GM10266 (cell line): ENCODE measurements around the gene EPN2.

ENCODE experiments used
- DNase-seq: peaks from one replicate; pipeline ENCODE4 v3.0.0; 2012; ENCODE audit errors: extremely low spot score
- TF ChIP-seq, protein P1 (sequence below): IDR thresholded peaks from 2 replicates; pipeline ENCODE4 v1.5.1; 2012; ENCODE audit warnings: mild to moderate bottlenecking, low read depth; ENCODE audit not compliant: control insufficient read depth, insufficient read depth; ENCODE audit errors: missing control alignments

Gene EPN2

GRCh38 chr17:19253112-19253511, 15.9 kb downstream of the EPN2 start:
- TF ChIP-seq, protein P1, sequence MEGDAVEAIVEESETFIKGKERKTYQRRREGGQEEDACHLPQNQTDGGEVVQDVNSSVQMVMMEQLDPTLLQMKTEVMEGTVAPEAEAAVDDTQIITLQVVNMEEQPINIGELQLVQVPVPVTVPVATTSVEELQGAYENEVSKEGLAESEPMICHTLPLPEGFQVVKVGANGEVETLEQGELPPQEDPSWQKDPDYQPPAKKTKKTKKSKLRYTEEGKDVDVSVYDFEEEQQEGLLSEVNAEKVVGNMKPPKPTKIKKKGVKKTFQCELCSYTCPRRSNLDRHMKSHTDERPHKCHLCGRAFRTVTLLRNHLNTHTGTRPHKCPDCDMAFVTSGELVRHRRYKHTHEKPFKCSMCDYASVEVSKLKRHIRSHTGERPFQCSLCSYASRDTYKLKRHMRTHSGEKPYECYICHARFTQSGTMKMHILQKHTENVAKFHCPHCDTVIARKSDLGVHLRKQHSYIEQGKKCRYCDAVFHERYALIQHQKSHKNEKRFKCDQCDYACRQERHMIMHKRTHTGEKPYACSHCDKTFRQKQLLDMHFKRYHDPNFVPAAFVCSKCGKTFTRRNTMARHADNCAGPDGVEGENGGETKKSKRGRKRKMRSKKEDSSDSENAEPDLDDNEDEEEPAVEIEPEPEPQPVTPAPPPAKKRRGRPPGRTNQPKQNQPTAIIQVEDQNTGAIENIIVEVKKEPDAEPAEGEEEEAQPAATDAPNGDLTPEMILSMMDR = no peak
- no peak for DNase-seq

- DNase-seq = no peak
Observed at GRCh38 chr17:19254651-19255050, 17.5 kb downstream of the EPN2 start.

GRCh38 chr17:19255279-19255678, 18.1 kb downstream of the EPN2 start:
- no peak for DNase-seq
- TF ChIP-seq, protein P1 = no peak

More at GRCh38 chr17:19254651-19255050, 17.5 kb downstream of the EPN2 start:
- TF ChIP-seq, protein P1 = no peak

DNA sequence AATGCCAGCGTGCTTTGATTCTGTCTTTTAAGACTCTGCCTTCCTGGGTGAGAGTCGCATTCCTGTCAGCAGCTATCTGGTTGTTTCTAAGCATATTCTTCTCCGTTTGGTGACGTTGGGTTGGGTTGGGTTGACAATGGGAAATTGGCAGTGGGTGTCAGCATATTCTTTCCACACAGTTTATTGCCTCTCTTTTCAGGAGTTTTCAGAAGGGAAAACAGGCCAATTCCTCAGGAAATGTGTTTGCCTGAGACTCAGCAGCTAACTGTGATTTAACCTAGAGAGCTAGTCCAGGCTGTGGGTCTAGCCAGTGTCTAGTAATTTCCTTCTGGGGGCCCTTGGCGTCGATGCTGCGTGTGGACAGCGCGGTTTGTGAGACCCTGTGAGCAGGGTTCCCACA, 21.2 kb downstream of the EPN2 start:
- TF ChIP-seq, protein P1 = no peak

GRCh38 chr17:19260958-19261357, 23.8 kb downstream of the EPN2 start:
- TF ChIP-seq, protein P1 = no peak
- DNase-seq = no peak

More for the DNA sequence above, 21.2 kb downstream of the EPN2 start:
- no peak for DNase-seq

- TF ChIP-seq, protein P1 = no peak
- no peak for DNase-seq
Observed at GRCh38 chr17:19261426-19261825, 24.3 kb downstream of the EPN2 start.

- TF ChIP-seq, protein P1 = no peak
- no peak for DNase-seq
Observed at GRCh38 chr17:19262650-19263631, 25.8 kb downstream of the EPN2 start.
